Fibroblast of mammary gland (primary cell): Measurements from ENCODE around the gene KAT2A.

Experiments used
- DNase-seq: peaks from one replicate; pipeline ENCODE4 v3.0.0-alpha.2; 2010; ENCODE audit warnings: low read depth
- H3K4me3 ChIP-seq: 2 replicates; pipeline ENCODE4 v1.5.1; 2011; ENCODE audit warnings: low read depth, mild to moderate bottlenecking, low read length, moderate library complexity; ENCODE audit not compliant: control insufficient read depth
- TF ChIP-seq, protein P1 (sequence below): conservative IDR thresholded peaks from 2 replicates; pipeline ENCODE4 v1.5.1; 2011; ENCODE audit warnings: low read depth, low read length, inconsistent platforms; ENCODE audit not compliant: control insufficient read depth, insufficient read depth

The KAT2A gene

DNA sequence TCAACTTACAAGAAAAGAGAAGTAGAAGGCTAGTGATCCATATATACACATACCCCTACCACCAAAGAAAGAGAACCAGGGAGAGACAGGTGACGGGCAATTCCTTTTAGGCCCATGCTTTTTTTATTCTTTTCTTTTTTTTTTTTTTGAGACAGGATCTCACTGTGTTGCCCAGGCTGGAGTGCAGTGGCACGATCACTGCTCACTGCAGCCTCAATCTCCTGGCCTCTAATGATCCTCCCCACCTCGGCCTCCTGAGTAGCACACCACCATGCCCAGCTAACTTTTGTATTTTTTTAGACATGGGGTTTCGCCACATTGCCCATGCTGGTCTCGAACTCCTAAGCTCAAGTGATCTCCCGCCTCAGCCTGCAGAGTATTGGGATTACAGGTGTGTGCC lies 6.2 kb upstream of the KAT2A start:
- no peak for DNase-seq
- no peak overlapping the region for H3K4me3 ChIP-seq

DNA sequence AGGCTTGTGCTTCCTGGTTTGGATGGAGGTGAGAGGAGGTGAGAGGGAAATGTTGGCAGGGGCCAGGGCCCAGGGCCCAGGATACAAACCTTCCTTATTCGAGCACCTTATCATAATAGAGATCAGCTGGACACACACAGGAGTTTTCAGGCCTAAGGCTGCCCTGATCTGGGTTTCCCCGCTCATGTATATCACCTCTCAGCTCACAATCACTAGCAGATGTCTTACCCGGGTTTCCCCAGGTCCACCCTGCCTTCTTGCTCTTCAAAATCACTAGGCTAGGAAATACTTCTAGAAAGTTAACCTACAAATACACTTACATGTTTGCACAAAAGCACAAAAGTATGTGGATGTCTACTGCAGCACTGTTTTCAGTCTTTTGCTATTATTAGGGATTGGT lies 5.7 kb upstream of the KAT2A start:
- no peak for DNase-seq
- H3K4me3 ChIP-seq = no peak overlapping the region
- TF ChIP-seq, protein P1, sequence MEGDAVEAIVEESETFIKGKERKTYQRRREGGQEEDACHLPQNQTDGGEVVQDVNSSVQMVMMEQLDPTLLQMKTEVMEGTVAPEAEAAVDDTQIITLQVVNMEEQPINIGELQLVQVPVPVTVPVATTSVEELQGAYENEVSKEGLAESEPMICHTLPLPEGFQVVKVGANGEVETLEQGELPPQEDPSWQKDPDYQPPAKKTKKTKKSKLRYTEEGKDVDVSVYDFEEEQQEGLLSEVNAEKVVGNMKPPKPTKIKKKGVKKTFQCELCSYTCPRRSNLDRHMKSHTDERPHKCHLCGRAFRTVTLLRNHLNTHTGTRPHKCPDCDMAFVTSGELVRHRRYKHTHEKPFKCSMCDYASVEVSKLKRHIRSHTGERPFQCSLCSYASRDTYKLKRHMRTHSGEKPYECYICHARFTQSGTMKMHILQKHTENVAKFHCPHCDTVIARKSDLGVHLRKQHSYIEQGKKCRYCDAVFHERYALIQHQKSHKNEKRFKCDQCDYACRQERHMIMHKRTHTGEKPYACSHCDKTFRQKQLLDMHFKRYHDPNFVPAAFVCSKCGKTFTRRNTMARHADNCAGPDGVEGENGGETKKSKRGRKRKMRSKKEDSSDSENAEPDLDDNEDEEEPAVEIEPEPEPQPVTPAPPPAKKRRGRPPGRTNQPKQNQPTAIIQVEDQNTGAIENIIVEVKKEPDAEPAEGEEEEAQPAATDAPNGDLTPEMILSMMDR = no peak

More for the DNA sequence above, 6.2 kb upstream of the KAT2A start:
- TF ChIP-seq, protein P1 = no peak

DNA sequence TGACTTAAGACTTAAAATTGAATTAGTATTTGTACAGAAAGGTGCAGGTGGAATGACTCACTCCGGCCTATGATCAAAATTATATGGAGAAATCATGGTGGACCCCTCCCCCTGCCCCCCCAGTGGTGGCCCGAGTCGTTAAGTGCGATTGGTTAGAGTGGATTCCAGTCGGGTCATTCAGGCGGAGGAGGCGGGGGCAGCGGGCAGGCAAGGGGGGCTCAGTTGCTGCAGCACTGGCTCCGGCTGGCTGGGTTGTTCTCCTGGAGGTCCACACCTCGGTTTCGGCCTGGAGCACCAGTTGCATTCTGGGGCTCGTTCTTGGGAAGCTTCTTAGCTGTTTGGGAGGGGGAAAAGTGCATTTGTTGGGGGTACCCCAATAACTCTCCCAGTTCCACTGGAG lies 4.4 kb upstream of the KAT2A start:
- TF ChIP-seq, protein P1 = no peak
- no peak overlapping the region for H3K4me3 ChIP-seq
- no peak for DNase-seq

DNA sequence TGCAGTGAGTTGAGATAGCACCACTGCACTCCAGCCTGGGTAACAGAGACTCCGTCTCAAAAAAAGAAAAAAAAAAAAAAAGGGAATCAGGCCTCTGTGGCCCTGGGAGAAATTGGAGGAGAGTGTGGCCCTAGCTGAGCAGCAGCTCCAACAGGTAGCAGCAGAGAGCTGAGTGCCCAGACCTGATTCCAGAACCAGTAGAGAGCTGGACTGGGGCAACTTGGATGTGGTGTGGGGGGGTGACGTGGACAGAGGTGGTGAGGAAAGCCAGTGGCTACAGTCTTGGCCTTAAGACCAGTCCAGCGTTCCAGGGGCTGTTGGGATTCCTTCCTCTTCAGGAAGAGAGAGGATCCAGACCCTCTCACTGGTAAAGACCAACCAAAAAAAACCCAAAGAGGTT lies 3.1 kb upstream of the KAT2A start:
- H3K4me3 ChIP-seq = no peak overlapping the region
- DNase-seq = no peak
- TF ChIP-seq, protein P1 = peak; percentile 3

GRCh38 chr17:42122371-42123303 lies 1.5 kb upstream of the KAT2A start, which contains the start of gene HSPB9:
Gene HSPB9 (plus strand): TSS chr17:42122804. CDS start chr17:42122851, 47 bp downstream.
- TF ChIP-seq, protein P1 = no peak
- no peak within 1 kb of the TSS for H3K4me3 ChIP-seq
- peak; percentile 44 for DNase-seq

DNA sequence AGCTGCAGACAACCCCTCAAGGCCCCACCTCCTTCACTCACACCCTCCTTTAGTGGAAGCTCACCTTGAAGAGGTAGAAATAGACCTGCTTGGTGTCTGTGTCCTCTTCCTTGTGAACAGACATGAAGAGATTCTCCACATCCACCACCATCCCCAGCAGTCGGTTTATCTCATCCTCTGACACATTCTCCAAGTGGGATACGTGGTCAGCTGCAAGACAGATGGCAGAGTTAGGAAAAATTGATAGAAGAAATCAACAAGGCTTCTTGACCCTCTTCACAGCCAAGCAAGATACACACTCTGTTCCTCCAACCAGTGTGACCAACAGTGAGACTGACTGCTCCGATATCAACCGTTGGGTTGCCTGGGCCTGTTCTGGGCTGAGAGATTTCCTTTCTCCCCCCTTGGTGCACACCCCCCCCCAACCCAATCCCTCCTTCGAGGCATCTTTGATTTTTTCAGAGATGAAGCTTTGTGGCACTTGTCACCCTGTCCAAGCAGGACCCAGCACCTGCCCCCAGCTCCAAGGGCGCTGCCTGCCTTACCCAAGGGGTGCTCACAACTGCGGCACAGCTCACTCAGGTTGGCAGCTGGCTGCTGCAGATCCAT lies 902 bp downstream of the KAT2A start:
- H3K4me3 ChIP-seq = peak overlapping the region; percentile 50
- no peak for DNase-seq
- TF ChIP-seq, protein P1 = no peak
